ENCODE measurements around the gene SOX30.

Gene SOX30

DNA sequence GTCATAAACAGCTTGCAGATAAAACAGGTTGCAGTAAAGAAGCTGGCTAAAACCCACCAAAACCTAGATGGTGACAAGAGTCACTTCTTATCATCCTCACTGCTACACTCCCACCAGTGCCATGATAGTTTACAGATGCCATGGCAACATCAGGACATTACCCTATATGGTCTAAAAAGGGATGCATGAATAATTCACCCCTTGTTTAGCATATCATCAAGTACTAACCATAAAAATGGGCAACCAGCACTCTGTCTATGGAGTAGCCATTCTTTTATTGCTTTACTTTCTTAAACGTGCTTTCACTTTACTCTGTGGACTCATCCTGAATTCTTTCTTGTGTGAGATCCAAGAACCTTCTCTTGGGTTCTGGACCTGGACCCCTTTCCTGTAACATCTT, 6.7 kb upstream of the SOX30 start:
- H3K4me1 ChIP-seq (ENCODE audit: control insufficient read depth, insufficient read depth, low read length), result no peaks in the 10 kb centered on the region

DNA sequence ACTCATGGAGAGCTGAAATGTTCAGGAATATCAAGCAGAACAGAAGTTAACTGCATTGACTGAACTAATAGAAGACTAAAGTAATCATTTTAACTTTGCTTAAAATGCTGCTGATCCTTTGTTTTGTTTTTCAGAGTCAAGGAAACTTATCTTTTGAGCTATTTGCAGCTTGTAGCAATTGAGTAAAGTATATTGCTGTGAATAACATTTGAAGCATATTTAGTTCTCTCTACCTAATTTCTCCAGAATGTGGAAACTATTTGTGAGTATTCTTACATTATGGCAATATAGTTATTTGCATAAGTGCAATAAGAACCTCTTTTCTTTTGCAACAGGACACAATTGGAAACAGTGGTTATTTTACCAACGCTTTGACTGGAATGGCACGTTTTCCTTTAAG, 5.3 kb upstream of the SOX30 start:
- Histone ChIP-seq H3K9ac (ENCODE audit: low read length) (no peak overlapping the region), H3K36me3 (ENCODE audit: control insufficient read depth, insufficient read depth, low read length) (no peaks in the 10 kb centered on the region), H3K4me3 (ENCODE audit: low read depth, low read length) (no peak overlapping the region), H3K27me3 (ENCODE audit: control insufficient read depth, insufficient read depth, low read length) (no peaks in the 10 kb centered on the region; the same call in 1 of the 2 replicates), H3K27ac (ENCODE audit: low read depth, low read length) (no peak overlapping the region), H3K4me1 (ENCODE audit: control insufficient read depth, insufficient read depth, low read length) (no peaks in the 10 kb centered on the region), H3K9me3 (ENCODE audit: control insufficient read depth, insufficient read depth, low read depth, low read length) (peaks cover 46% of the 10 kb centered on the region)

More for the DNA sequence above, 6.7 kb upstream of the SOX30 start:
- Histone ChIP-seq H3K27ac (ENCODE audit: low read depth, low read length) (no peak overlapping the region), H3K36me3 (ENCODE audit: control insufficient read depth, insufficient read depth, low read length) (no peaks in the 10 kb centered on the region), H3K4me3 (ENCODE audit: low read depth, low read length) (no peak overlapping the region), H3K9me3 (ENCODE audit: control insufficient read depth, insufficient read depth, low read depth, low read length) (peaks cover 44% of the 10 kb centered on the region), H3K27me3 (ENCODE audit: control insufficient read depth, insufficient read depth, low read length) (no peaks in the 10 kb centered on the region), H3K9ac (ENCODE audit: low read length) (no peak overlapping the region)

DNA sequence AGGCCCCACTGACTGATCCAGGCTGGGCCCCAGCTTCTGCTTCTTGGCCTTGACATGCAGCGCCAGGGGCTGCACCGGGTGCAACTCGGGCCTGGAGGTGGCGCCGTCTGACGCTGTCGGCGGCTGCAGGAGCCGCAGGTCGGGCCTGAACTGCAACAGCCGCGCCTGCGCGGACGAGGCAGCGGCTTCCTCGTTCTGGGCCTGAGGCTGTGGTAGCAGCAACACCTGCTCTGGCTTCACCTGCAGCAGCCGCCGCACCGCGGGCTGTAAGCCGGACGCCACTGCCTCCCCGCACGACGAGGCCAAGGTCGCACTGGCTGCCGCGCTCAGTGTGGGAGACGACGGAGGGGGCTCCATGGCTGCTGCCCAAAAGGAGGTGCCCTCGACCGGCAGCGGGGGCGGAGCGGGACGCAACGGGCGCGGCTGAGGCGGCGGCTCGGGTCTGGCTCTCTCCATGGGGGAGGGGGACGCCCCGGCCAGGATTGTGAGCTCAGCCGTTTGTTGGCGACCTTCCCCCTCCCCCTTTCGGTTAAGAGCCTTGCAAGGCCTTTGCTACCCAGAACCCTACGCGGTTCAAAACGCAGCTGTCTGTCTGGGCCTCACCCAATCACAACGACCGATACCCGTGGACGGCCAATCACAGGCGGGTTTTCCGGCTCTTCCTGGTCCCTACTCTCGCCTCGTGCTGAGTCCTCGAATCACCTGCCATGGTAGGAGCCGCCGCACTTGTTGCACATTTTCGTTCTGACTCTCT, 438 bp downstream of the SOX30 start:
- no peaks in the 10 kb centered on the region for H3K4me1 ChIP-seq (ENCODE audit: control insufficient read depth, insufficient read depth, low read length)
- peak overlapping the region; percentile 56; the same call in 1 of the 2 replicates for H3K4me3 ChIP-seq (ENCODE audit: low read depth, low read length)
- H3K27ac ChIP-seq (ENCODE audit: low read depth, low read length), result no peak overlapping the region
- H3K9me3 ChIP-seq (ENCODE audit: control insufficient read depth, insufficient read depth, low read depth, low read length), result peaks cover 22% of the 10 kb centered on the region
- peaks cover 4% of the 10 kb centered on the region; the same call in 1 of the 2 replicates for H3K27me3 ChIP-seq (ENCODE audit: control insufficient read depth, insufficient read depth, low read length)
- no peak overlapping the region for H3K9ac ChIP-seq (ENCODE audit: low read length)
- H3K36me3 ChIP-seq (ENCODE audit: control insufficient read depth, insufficient read depth, low read length), result no peaks in the 10 kb centered on the region

DNA sequence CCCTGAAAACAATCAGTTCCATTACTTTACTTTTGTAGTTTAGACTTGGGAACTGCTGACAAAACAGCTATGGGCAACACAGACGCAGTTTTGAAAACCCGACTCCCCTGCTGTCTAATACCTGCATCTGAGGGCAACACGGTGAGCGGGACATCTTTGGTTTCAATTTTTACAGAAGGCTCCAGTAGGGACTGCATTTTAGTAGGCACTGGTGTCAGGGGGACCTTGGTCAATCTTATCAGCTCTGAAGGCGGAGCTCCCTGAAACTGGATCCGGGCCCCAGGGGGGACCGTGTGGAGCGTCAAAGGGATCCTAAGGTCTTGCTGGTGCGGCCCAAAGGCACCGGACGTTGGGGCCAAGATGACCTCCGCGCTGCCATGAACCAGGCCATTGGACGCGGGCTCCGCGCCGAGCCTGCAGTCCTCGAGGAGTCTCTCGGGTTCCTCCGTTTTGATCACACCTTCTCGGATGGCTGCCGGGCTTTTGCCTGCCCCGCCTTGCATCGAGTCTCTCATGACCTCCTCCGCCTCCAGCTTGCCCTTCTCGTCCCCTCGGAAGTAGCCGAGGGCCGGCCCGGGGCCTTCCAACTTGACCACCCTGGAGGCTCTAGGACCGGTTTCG, 1.1 kb downstream of the SOX30 start:
- peak overlapping the region; percentile 56; the same call in 1 of the 2 replicates for H3K4me3 ChIP-seq (ENCODE audit: low read depth, low read length)
- H3K27me3 ChIP-seq (ENCODE audit: control insufficient read depth, insufficient read depth, low read length), result peaks cover 4% of the 10 kb centered on the region; the same call in 1 of the 2 replicates
- no peak overlapping the region for H3K27ac ChIP-seq (ENCODE audit: low read depth, low read length)
- no peaks in the 10 kb centered on the region for H3K36me3 ChIP-seq (ENCODE audit: control insufficient read depth, insufficient read depth, low read length)
- no peak overlapping the region for H3K9ac ChIP-seq (ENCODE audit: low read length)
- peaks cover 17% of the 10 kb centered on the region for H3K9me3 ChIP-seq (ENCODE audit: control insufficient read depth, insufficient read depth, low read depth, low read length)
- H3K4me1 ChIP-seq (ENCODE audit: control insufficient read depth, insufficient read depth, low read length), result no peaks in the 10 kb centered on the region

DNA sequence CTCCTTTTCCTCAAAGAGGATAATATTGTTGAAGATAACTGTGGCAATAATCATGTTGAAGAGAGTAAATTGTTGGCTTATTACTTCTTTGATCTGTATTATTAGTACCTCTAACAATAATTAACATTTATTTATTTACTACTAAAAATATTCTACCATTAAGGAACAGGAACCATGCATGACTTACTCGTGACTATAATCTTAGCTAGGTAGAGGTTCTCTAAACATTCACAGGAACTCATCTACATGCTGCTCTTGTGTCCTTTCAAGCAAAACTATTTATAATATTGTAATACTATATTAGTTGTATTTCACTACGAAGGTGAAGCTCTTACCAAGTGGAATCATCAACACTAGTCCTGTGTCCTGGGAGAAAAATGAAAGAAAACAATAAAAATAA, 3.1 kb downstream of the SOX30 start:
- peaks cover 4% of the 10 kb centered on the region; the same call in 1 of the 2 replicates for H3K27me3 ChIP-seq (ENCODE audit: control insufficient read depth, insufficient read depth, low read length)
- H3K4me1 ChIP-seq (ENCODE audit: control insufficient read depth, insufficient read depth, low read length), result no peaks in the 10 kb centered on the region
- H3K27ac ChIP-seq (ENCODE audit: low read depth, low read length), result no peak overlapping the region
- H3K9me3 ChIP-seq (ENCODE audit: control insufficient read depth, insufficient read depth, low read depth, low read length), result peaks cover 6% of the 10 kb centered on the region
- H3K4me3 ChIP-seq (ENCODE audit: low read depth, low read length), result no peak overlapping the region
- no peaks in the 10 kb centered on the region for H3K36me3 ChIP-seq (ENCODE audit: control insufficient read depth, insufficient read depth, low read length)
- no peak overlapping the region for H3K9ac ChIP-seq (ENCODE audit: low read length)

DNA sequence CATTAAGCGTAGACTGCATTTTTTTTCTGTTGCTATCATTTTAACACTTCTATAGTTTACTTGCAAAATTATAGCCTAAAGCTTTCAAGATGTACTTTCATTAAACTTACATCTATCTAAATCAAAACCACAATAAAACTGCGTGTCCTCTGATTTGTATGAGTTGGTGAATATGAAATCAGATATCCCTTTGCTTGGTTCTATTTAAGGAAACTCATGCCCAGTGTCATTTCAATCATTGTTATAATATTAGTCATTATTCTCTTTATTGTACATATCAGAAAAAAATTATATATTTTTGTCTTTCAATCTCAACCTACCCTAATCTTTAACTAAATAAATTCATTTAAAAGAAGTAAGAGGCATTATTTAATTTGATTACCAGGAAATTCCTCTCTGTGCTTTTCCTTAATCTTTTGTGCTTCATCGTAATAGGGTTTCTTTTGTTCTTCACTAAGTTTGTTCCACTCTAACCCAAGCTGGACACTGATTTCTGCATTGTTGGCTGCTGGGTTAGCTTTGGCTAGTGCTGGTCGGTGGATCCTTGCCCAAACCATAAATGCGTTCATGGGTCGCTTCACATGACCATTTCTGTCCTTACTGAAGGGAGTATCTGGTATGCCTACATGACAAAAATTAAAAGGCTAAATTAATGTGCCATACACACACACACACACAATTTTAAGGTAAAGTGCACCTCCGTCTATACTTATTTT, 3.8 kb downstream of the SOX30 start:
- H3K4me1 ChIP-seq (ENCODE audit: control insufficient read depth, insufficient read depth, low read length), result no peaks in the 10 kb centered on the region
- H3K36me3 ChIP-seq (ENCODE audit: control insufficient read depth, insufficient read depth, low read length), result no peaks in the 10 kb centered on the region
- H3K9ac ChIP-seq (ENCODE audit: low read length), result no peak overlapping the region
- H3K27me3 ChIP-seq (ENCODE audit: control insufficient read depth, insufficient read depth, low read length), result peaks cover 4% of the 10 kb centered on the region; the same call in 1 of the 2 replicates
- H3K4me3 ChIP-seq (ENCODE audit: low read depth, low read length), result no peak overlapping the region
- H3K9me3 ChIP-seq (ENCODE audit: control insufficient read depth, insufficient read depth, low read depth, low read length), result peaks cover 6% of the 10 kb centered on the region
- no peak overlapping the region for H3K27ac ChIP-seq (ENCODE audit: low read depth, low read length)

DNA sequence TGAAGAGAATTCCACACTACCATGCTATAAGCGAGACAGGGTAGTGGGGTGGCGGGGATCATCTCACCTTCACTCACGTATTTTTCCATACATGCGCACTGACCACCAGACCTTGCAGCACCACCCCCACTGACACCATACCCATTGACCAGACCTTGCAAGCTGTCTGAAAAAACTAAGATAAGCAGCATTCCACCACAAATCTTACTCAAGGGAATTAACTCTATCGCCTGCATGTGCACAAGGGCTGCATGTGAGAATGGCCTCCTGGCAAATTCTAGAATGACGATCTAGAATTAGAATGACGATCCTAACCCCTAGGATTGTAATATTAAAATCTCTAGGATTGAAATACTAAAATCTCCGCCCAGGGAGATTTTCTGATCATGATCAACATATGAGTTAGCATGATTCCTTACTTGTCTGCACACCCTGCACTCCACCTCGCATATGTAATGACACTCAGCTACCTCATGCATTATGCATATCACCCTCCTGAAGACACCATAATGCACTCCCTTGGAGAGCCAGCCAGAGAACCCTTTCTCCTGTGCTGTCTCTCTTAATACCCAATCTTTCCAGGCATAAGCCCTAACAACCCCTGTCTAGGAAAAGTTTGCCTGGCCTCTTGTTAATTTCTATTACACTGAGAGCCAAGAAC, 11.7 kb downstream of the SOX30 start:
- no peaks in the 10 kb centered on the region for H3K27me3 ChIP-seq (ENCODE audit: control insufficient read depth, insufficient read depth, low read length)
- H3K36me3 ChIP-seq (ENCODE audit: control insufficient read depth, insufficient read depth, low read length), result no peaks in the 10 kb centered on the region
- H3K9me3 ChIP-seq (ENCODE audit: control insufficient read depth, insufficient read depth, low read depth, low read length), result no peaks in the 10 kb centered on the region
- no peak overlapping the region for H3K9ac ChIP-seq (ENCODE audit: low read length)
- H3K27ac ChIP-seq (ENCODE audit: low read depth, low read length), result no peak overlapping the region
- H3K4me1 ChIP-seq (ENCODE audit: control insufficient read depth, insufficient read depth, low read length), result peaks cover 9% of the 10 kb centered on the region; the same call in 1 of the 2 replicates
- no peak overlapping the region for H3K4me3 ChIP-seq (ENCODE audit: low read depth, low read length)

DNA sequence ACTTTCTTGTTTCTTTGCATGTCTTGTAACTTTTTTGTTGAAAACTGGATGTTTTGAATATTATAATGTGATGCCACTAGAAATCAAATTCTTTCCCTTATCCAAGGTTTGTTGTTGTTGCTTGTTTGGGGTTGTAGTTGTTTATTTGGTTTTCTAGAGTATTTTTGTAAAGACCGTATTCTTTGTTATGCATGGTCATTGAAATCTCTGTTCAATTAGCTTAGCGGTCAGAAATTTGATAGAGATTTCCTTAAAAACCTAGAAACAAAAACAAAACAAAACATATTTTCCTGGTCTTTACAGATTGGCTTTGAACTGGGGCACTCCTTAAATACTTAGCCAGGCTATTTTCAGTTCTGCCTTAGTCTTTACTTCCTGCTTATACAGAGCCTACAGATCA, 21.9 kb downstream of the SOX30 start:
- H3K27me3 ChIP-seq (ENCODE audit: control insufficient read depth, insufficient read depth, low read length), result no peaks in the 10 kb centered on the region
- peaks cover 3% of the 10 kb centered on the region; the same call in 1 of the 2 replicates for H3K9me3 ChIP-seq (ENCODE audit: control insufficient read depth, insufficient read depth, low read depth, low read length)
- no peak overlapping the region for H3K9ac ChIP-seq (ENCODE audit: low read length)
- H3K27ac ChIP-seq (ENCODE audit: low read depth, low read length), result no peak overlapping the region
- no peaks in the 10 kb centered on the region for H3K36me3 ChIP-seq (ENCODE audit: control insufficient read depth, insufficient read depth, low read length)
- no peak overlapping the region for H3K4me3 ChIP-seq (ENCODE audit: low read depth, low read length)
- H3K4me1 ChIP-seq (ENCODE audit: control insufficient read depth, insufficient read depth, low read length), result no peaks in the 10 kb centered on the region

DNA sequence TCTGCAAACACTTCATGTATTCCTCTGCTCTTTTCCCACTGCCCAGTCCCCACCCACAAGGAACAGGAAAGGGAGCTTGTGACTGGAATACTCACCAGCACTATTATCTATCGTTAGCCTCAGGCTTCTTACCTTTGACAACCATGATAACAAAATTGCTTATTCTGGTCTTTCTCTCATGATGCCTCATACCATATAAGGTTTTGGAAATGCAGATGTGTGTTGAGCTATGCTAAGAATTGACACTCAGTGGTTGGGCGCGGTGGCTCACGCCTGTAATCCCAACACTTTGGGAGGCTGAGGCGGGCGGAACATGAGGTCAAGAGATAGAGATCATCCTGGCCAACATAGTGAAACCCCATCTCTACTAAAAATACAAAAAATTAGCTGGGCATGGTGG, 25.4 kb downstream of the SOX30 start:
- no peaks in the 10 kb centered on the region; the same call in 1 of the 2 replicates for H3K4me1 ChIP-seq (ENCODE audit: control insufficient read depth, insufficient read depth, low read length)
- no peak overlapping the region for H3K27ac ChIP-seq (ENCODE audit: low read depth, low read length)
- no peak overlapping the region for H3K4me3 ChIP-seq (ENCODE audit: low read depth, low read length)
- H3K9ac ChIP-seq (ENCODE audit: low read length), result no peak overlapping the region
- no peaks in the 10 kb centered on the region for H3K27me3 ChIP-seq (ENCODE audit: control insufficient read depth, insufficient read depth, low read length)
- H3K36me3 ChIP-seq (ENCODE audit: control insufficient read depth, insufficient read depth, low read length), result no peaks in the 10 kb centered on the region
- peaks cover 3% of the 10 kb centered on the region; the same call in 1 of the 2 replicates for H3K9me3 ChIP-seq (ENCODE audit: control insufficient read depth, insufficient read depth, low read depth, low read length)

DNA sequence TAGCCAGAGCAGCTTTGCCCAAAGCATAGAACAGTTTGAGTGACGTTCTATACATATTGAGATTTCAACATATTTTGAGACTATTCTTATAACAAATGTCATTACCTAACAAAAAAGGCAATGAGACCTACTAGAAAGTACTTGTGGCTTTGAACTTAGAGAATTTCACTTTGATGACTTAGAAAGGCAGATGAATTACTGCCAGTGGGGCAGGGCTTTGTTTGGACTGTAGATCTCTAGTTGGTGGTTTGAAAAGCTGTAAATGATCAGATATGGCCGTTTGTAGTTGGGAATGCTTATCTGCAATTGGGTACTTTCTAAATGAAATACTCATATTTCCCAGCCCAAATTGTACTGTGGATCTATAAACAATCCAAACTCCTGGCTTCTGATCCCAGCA, 28.1 kb downstream of the SOX30 start:
- Histone ChIP-seq H3K9ac (ENCODE audit: low read length) (no peak overlapping the region), H3K9me3 (ENCODE audit: control insufficient read depth, insufficient read depth, low read depth, low read length) (no peaks in the 10 kb centered on the region), H3K27ac (ENCODE audit: low read depth, low read length) (no peak overlapping the region), H3K27me3 (ENCODE audit: control insufficient read depth, insufficient read depth, low read length) (no peaks in the 10 kb centered on the region), H3K36me3 (ENCODE audit: control insufficient read depth, insufficient read depth, low read length) (no peaks in the 10 kb centered on the region), H3K4me1 (ENCODE audit: control insufficient read depth, insufficient read depth, low read length) (no peaks in the 10 kb centered on the region; the same call in 1 of the 2 replicates), H3K4me3 (ENCODE audit: low read depth, low read length) (no peak overlapping the region)

Measured in HUES6 (cell line).